Measurements from ENCODE around the gene CLDN4. TPM values are rescaled to one million over a fixed set of nuclear protein-coding genes. Genes with fewer than 3 reads are reported as not detected.

The CLDN4 gene
- total and polyA plus RNA-seq, 9 of the 15 experiments (the other 6 are each of a cell fraction or from before 2014, with no cell fraction given) = 0.05 to 0.60 (median 0.06) TPM; not detected in 3

- TF ChIP-seq ZNF398 (CRISPR knock-in tag; IDR thresholded peaks at IDR 0.05) (no peak), PKNOX1 (IDR thresholded peaks at IDR 0.05) (peak; percentile 91), PYGO2 (tag; IDR thresholded peaks at IDR 0.05) (no peak), KDM4B (IDR thresholded peaks at IDR 0.05; ENCODE audit: borderline replicate concordance in 2 of 2, low read depth in 1 of 2) (no peak), SIX5 (IDR thresholded peaks at IDR 0.05; ENCODE audit: borderline replicate concordance in 1 of 2, insufficient read depth in 1 of 2, low read depth in 1 of 2, low read length in 2 of 2) (no peak), ZNF695 (CRISPR knock-in tag; IDR thresholded peaks at IDR 0.05) (no peak), ZSCAN32 (CRISPR knock-in tag; IDR thresholded peaks at IDR 0.05) (no peak), RBFOX2 (IDR thresholded peaks at IDR 0.05; ENCODE audit: low read depth, low read length) (no peak), ARID1B (IDR thresholded peaks at IDR 0.05) (peak; percentile 88), IRF2 (CRISPR knock-in tag; IDR thresholded peaks at IDR 0.05) (no peak), TFE3 (CRISPR knock-in tag; IDR thresholded peaks at IDR 0.05) (no peak), PTTG1 (tag; IDR thresholded peaks at IDR 0.05; ENCODE audit: low read depth) (no peak), NEUROD1 (IDR thresholded peaks at IDR 0.05; ENCODE audit: borderline replicate concordance, low read depth, low read length, partially characterized antibody) (peak; percentile 34), ZEB2 (IDR thresholded peaks at IDR 0.05) (peak; percentile 16; the same call in 1 of the 2 replicates), YY1 (IDR thresholded peaks at IDR 0.05; ENCODE audit: borderline replicate concordance in 1 of 3, control insufficient read depth in 1 of 3, extremely low read depth in 1 of 3, insufficient read depth in 3 of 3, insufficient read length in 1 of 3, insufficient replicate concordance in 2 of 3, low read depth in 1 of 3, low read length in 2 of 3) (peak in 2 of 3 experiments; percentile 14 to 35), ZNF395 (CRISPR knock-in tag; IDR thresholded peaks at IDR 0.05) (peak; percentile 92), CCNT2 (IDR thresholded peaks at IDR 0.05; ENCODE audit: borderline replicate concordance, extremely low read depth, insufficient read length, low read depth, low read length) (peak; percentile 83), TAF9B (IDR thresholded peaks at IDR 0.05; ENCODE audit: partially characterized antibody) (no peak)
Observed at GRCh38 chr7:73822319-73823173, 8.2 kb upstream of the CLDN4 start (continued).

Measured in K562 (cell line).